HEK293T (cell line): ENCODE measurements around the gene FNDC3A.

Experiments
- BHLHE40 ChIP-seq: fragments of 450-650 bp; IDR thresholded peaks from 2 replicates; pipeline ENCODE4 v1.6.1; 2016; ENCODE audit warnings: mild to moderate bottlenecking, moderate library complexity, borderline replicate concordance
- ELF4 ChIP-seq: fragments of 450-650 bp; IDR thresholded peaks from 2 replicates; pipeline ENCODE4 v1.6.1; 2017; ENCODE audit warnings: antibody characterized with exemption
- FOXA1 ChIP-seq: fragments of 450-650 bp; IDR thresholded peaks from 2 replicates; pipeline ENCODE4 v1.6.1; 2016; ENCODE audit warnings: mild to moderate bottlenecking
- FOXK2 ChIP-seq: fragments of 450-650 bp; IDR thresholded peaks from 2 replicates; pipeline ENCODE4 v1.6.1; 2016; ENCODE audit warnings: mild to moderate bottlenecking
- FOXM1 ChIP-seq: fragments of 450-650 bp; IDR thresholded peaks from 2 replicates; pipeline ENCODE4 v1.6.1; 2017; ENCODE audit warnings: mild to moderate bottlenecking, borderline replicate concordance

DNA sequence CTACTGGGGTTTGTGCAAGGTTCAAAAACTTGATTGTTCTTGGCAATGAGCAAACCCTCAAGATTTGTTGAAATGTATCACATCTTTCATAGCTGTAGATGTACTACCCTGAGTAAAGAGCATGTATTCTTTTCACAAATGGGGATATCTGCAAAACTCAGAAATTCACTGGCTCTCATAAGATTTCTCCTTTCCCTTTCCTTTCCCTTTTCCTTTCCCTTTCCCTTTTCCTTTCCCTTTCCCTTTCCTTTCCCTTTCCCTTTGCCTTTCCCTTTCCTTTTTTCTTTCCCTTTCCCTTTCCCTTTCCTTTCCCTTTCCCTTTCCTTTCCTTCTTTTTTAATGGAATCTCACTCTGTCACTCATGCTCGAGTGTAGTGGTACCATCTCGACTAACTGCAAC, 69.1 kb downstream of the FNDC3A start:
- TF ChIP-seq FOXK2 (no peak), FOXM1 (no peak), ELF4 (no peak), BHLHE40 (no peak), FOXA1 (no peak)
